GM12872 (cell line): ENCODE measurements around the gene SUPT3H.

ENCODE experiments used
- TF ChIP-seq, protein P1 (sequence below): IDR thresholded peaks from 3 replicates; pipeline ENCODE4 v1.5.1; 2011; ENCODE audit warnings: low read depth, mild to moderate bottlenecking, low read length, moderate library complexity; ENCODE audit not compliant: insufficient read depth

The SUPT3H gene

DNA sequence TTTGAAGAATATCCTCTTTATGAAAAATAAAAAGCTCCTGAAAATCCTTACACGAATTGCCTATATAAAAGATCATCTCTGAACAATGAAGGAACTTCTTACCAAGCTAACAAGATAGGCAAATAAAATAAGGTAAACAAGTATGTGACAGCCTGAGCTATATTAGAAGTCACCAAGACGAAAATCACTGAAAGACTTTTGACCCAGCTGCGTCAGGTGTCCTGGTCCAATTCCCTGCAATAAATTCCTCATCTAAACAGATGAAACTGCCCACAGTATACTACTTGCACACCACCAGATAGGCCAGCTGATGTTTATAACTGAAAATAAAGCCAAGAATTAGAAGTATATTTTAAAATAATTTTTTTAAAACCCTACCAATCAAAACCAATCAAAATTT is 117.0 kb downstream of the SUPT3H start:
- TF ChIP-seq, protein P1, sequence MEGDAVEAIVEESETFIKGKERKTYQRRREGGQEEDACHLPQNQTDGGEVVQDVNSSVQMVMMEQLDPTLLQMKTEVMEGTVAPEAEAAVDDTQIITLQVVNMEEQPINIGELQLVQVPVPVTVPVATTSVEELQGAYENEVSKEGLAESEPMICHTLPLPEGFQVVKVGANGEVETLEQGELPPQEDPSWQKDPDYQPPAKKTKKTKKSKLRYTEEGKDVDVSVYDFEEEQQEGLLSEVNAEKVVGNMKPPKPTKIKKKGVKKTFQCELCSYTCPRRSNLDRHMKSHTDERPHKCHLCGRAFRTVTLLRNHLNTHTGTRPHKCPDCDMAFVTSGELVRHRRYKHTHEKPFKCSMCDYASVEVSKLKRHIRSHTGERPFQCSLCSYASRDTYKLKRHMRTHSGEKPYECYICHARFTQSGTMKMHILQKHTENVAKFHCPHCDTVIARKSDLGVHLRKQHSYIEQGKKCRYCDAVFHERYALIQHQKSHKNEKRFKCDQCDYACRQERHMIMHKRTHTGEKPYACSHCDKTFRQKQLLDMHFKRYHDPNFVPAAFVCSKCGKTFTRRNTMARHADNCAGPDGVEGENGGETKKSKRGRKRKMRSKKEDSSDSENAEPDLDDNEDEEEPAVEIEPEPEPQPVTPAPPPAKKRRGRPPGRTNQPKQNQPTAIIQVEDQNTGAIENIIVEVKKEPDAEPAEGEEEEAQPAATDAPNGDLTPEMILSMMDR: no peak

DNA sequence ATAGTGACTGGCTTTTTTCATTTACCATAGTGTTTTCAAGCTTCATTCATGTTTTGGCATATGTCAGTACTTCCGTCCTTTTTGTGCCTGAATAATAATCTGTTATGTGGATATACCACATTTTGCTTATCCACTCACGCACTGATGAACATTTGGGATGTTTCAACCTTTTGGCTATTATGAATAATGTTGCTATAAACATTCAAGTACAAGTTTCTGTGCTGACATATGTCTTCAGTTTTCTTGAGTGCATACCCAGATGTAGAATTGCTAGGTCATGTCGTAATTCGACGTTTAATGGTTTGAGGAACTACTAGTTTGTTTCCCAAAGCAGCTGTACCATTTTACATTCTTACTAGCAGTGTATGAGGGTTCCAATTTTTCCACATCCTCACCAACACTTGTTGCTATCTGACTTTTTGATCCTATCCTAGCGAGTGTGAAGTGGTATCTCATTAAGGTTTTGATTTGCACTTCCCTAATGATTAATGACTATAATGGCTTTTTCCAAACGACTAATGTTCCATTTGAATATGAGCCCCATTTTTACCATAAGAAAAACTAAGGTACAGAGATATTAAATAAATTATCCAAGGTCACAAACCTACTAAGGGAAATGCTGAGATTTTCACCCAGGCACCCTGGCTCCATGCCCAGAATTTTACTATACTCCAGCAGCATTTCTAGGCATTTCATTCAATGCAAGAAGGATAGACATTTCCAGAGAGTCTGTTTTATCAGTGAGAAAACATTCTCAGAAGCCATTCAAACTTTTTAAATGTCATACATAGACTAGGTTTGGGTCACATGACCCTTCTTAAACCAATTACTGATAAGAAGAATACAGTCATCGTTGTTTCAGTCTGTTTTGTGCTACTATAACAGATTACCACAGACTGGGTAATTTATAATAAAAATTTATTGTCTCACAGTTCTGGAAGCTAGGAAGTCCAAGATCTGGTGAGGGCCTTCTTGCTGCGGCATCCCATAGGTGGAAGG is 120.7 kb downstream of the SUPT3H start:
- TF ChIP-seq, protein P1: no peak

DNA sequence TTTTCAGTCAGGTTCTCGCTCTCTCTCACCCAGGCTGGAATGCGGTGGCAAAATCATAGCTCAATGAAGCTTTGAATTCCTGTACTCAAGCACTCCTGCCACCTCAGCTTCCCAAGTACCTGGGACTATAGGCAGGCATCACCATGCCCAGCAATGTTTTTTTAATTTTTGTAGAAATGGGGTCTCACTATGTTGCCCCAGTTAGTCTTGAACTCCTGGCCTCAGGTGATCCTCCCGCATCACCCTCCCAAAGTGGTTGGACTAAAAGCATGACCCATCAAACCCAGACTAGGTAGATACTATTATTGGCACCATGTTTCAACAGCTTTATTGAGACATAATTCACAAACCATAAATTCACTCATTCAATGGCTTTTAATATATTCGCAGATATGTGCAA is 122.3 kb downstream of the SUPT3H start:
- TF ChIP-seq, protein P1: no peak

DNA sequence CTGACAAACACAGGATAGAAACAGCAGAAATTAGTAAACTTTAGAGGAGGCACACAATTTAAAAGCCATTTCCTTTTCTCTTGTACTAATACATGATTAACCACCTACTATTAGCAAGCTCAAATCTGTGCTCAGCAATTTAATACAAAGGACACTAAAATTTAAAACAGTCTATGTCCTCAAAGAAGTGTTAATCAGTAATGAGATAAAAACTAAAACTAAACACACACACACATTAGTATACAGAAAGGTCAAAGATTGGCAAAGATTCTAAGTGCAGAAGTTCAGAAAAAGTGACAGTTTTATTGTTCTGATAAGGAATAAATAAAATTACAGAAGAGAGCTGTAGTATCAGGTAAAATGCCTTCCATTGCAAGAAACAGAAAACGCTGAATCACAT is 123.5 kb downstream of the SUPT3H start:
- TF ChIP-seq, protein P1: no peak

DNA sequence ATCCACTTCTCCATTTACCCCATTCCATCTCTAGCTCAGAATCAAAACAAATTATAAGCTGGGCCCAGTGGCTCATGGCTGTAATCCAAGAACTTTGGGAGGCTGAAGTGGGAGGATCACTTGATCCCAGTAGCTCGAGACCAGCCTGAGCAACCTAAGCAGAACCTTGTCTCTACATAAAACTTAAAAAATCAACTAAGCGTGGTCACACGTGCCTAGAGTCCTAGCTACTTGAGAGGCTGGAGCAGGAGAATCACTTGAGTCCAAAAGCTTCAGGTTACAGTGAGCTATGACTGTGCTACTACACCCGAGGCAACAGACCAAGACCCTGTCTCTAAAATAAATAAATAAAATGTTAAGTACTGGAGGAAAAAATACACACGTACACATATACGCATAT is 124.3 kb downstream of the SUPT3H start:
- TF ChIP-seq, protein P1: no peak

DNA sequence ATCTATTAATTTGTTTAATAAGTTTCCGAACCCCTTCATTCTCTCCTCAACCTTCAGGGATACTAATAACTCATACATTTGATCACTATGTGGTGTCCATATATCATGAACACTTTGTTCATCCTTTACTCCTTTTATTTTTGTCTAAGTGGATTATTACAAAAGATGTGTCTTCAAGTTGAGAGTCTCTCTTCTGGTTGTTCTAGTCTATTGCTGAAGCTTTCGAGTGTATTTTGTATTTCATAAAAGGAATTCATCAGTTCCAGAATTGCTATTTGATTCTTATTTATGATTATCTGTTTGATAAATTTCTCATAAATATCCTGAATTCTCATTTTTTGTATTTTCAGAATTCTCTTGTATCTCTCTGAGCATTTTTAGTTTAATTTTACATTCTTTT is 146.1 kb downstream of the SUPT3H start:
- TF ChIP-seq, protein P1: no peak

DNA sequence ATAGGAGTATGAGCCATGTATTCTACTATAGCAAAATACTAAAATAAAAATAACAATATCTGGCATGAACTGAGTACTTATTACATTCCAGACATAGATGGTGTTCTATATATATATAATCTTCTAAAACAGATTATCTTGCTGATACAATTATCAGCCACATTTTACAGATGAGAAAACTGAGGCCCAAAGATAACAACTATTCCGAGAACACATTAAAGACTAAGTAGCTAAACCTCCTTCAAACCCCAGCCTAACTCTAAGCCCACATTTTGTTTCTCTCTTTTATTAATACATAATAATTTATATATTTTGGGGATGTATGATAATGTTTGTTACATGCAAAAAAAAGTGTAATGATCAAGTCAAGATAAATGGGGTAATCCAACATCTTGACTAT is 148.3 kb downstream of the SUPT3H start:
- TF ChIP-seq, protein P1: no peak
